Measurements from ENCODE around the gene RAB3C.
"Not testable (repeated sequence)": the region's sequence is repeated elsewhere in the genome, so short reads cannot be mapped to it uniquely, and the experiment has no call there.

RAB3C gene

GRCh38 chr5:58708456-58708855 is 125.6 kb downstream of the RAB3C start:
- no peak overlapping the region for H3K27ac ChIP-seq
- H3K4me3 ChIP-seq (IDR thresholded peaks at IDR 0.05; ENCODE audit: insufficient read depth, low read depth, low read length), result no peak overlapping the region
- H3K79me2 ChIP-seq (ENCODE audit: insufficient read depth, low read depth), result no peaks in the 10 kb centered on the region
- no peaks in the 10 kb centered on the region for H4K20me1 ChIP-seq (ENCODE audit: insufficient read depth)
- H2AFZ ChIP-seq (ENCODE audit: low read depth), result no peak overlapping the region
- no peak overlapping the region for H3K9ac ChIP-seq
- H3K4me2 ChIP-seq, result no peak overlapping the region
- no peaks in the 10 kb centered on the region for H3K36me3 ChIP-seq (ENCODE audit: insufficient read depth)
- H3K27me3 ChIP-seq (ENCODE audit: insufficient read depth, low read depth), result no peaks in the 10 kb centered on the region
- TF ChIP-seq CTCF (conservative IDR thresholded peaks at IDR 0.05; ENCODE audit: low read depth, low read length), result no peak
- no peaks in the 10 kb centered on the region for H3K4me1 ChIP-seq (ENCODE audit: low read depth, poor library complexity, severe bottlenecking)

GRCh38 chr5:58710425-58710824 is 127.5 kb downstream of the RAB3C start:
- not testable (repeated sequence) for H3K79me2 ChIP-seq (ENCODE audit: insufficient read depth, low read depth); H3K27ac ChIP-seq; H3K4me1 ChIP-seq (ENCODE audit: low read depth, poor library complexity, severe bottlenecking); H3K4me3 ChIP-seq (IDR thresholded peaks at IDR 0.05; ENCODE audit: insufficient read depth, low read depth, low read length); H3K27me3 ChIP-seq (ENCODE audit: insufficient read depth, low read depth); H3K9ac ChIP-seq; H3K36me3 ChIP-seq (ENCODE audit: insufficient read depth); H4K20me1 ChIP-seq (ENCODE audit: insufficient read depth); H2AFZ ChIP-seq (ENCODE audit: low read depth); H3K4me2 ChIP-seq

GRCh38 chr5:58710871-58711270 is 128.0 kb downstream of the RAB3C start:
- Histone ChIP-seq H3K27ac (no peak overlapping the region), H3K4me2 (no peak overlapping the region), H3K9ac (no peak overlapping the region), H3K4me3 (IDR thresholded peaks at IDR 0.05; ENCODE audit: insufficient read depth, low read depth, low read length) (no peak overlapping the region), H2AFZ (ENCODE audit: low read depth) (no peak overlapping the region), H3K79me2 (ENCODE audit: insufficient read depth, low read depth) (no peaks in the 10 kb centered on the region), H4K20me1 (ENCODE audit: insufficient read depth) (no peaks in the 10 kb centered on the region), H3K4me1 (ENCODE audit: low read depth, poor library complexity, severe bottlenecking) (no peaks in the 10 kb centered on the region), H3K27me3 (ENCODE audit: insufficient read depth, low read depth) (no peaks in the 10 kb centered on the region), H3K36me3 (ENCODE audit: insufficient read depth) (no peaks in the 10 kb centered on the region)
- no peak for TF ChIP-seq CTCF (conservative IDR thresholded peaks at IDR 0.05; ENCODE audit: low read depth, low read length)

GRCh38 chr5:58711965-58712364 is 129.1 kb downstream of the RAB3C start:
- no peak overlapping the region for H2AFZ ChIP-seq (ENCODE audit: low read depth)
- no peaks in the 10 kb centered on the region for H3K36me3 ChIP-seq (ENCODE audit: insufficient read depth)
- H3K27ac ChIP-seq, result no peak overlapping the region
- H3K9ac ChIP-seq, result no peak overlapping the region
- H3K4me3 ChIP-seq (IDR thresholded peaks at IDR 0.05; ENCODE audit: insufficient read depth, low read depth, low read length), result no peak overlapping the region
- no peaks in the 10 kb centered on the region for H3K27me3 ChIP-seq (ENCODE audit: insufficient read depth, low read depth)
- no peak for TF ChIP-seq CTCF (conservative IDR thresholded peaks at IDR 0.05; ENCODE audit: low read depth, low read length)
- no peaks in the 10 kb centered on the region for H3K4me1 ChIP-seq (ENCODE audit: low read depth, poor library complexity, severe bottlenecking)
- H3K79me2 ChIP-seq (ENCODE audit: insufficient read depth, low read depth), result no peaks in the 10 kb centered on the region
- no peaks in the 10 kb centered on the region for H4K20me1 ChIP-seq (ENCODE audit: insufficient read depth)
- no peak overlapping the region for H3K4me2 ChIP-seq

- no peaks in the 10 kb centered on the region for H4K20me1 ChIP-seq (ENCODE audit: insufficient read depth)
- no peaks in the 10 kb centered on the region for H3K79me2 ChIP-seq (ENCODE audit: insufficient read depth, low read depth)
- no peak overlapping the region for H2AFZ ChIP-seq (ENCODE audit: low read depth)
- no peak overlapping the region for H3K4me3 ChIP-seq (IDR thresholded peaks at IDR 0.05; ENCODE audit: insufficient read depth, low read depth, low read length)
- TF ChIP-seq CTCF (conservative IDR thresholded peaks at IDR 0.05; ENCODE audit: low read depth, low read length), result no peak
- H3K27me3 ChIP-seq (ENCODE audit: insufficient read depth, low read depth), result no peaks in the 10 kb centered on the region
- H3K9ac ChIP-seq, result no peak overlapping the region
- H3K36me3 ChIP-seq (ENCODE audit: insufficient read depth), result no peaks in the 10 kb centered on the region
- no peak overlapping the region for H3K4me2 ChIP-seq
- no peaks in the 10 kb centered on the region for H3K4me1 ChIP-seq (ENCODE audit: low read depth, poor library complexity, severe bottlenecking)
- no peak overlapping the region for H3K27ac ChIP-seq
Measured at GRCh38 chr5:58714046-58714445, 131.2 kb downstream of the RAB3C start.
